Loucy (cell line): ENCODE measurements around the gene HTR7.

Source experiments
- CTCF ChIP-seq: fragments of 200-600 bp; sonication (generic); conservative IDR thresholded peaks from 2 replicates; pipeline ENCODE4 v1.5.1; 2014; ENCODE audit warnings: mild to moderate bottlenecking, antibody characterized with exemption, low read length
- EZH2phosphoT487 ChIP-seq: fragments of 200-600 bp; IDR thresholded peaks from 2 replicates; pipeline ENCODE4 v1.6.1; 2018; ENCODE audit warnings: antibody characterized with exemption, mild to moderate bottlenecking, moderate library complexity, borderline replicate concordance

- TF ChIP-seq CTCF (no peak), EZH2phosphoT487 (no peak)
Measured at GRCh38 chr10:90775351-90776028, 82.3 kb downstream of the HTR7 start.
